GM13976 (cell line): ENCODE data around the gene NAT8L.

Source experiments
- DNase-seq: peaks from one replicate; pipeline ENCODE4 v3.0.0; 2012; ENCODE audit warnings: low spot score
- CTCF ChIP-seq: IDR thresholded peaks from 2 replicates; pipeline ENCODE4 v1.5.1; 2012; ENCODE audit warnings: borderline replicate concordance, mild to moderate bottlenecking; ENCODE audit not compliant: insufficient read depth; ENCODE audit errors: extremely low read depth, missing control alignments, control extremely low read depth
- in situ Hi-C: fragments of 300-500 bp; cut with MboI; formaldehyde crosslinking; loops from one replicate; pipeline ENCODE4 v1.12.0; 2022; ENCODE audit warnings: low sequenced_read_pairs, mixed read lengths, inconsistent platforms; ENCODE audit not compliant: unreplicated experiment

The NAT8L gene

GRCh38 chr4:2064276-2064991, 5.3 kb downstream of the NAT8L start:
- in situ Hi-C loops: no loop called here
- no peak for TF ChIP-seq CTCF
- DNase-seq: no peak

DNA sequence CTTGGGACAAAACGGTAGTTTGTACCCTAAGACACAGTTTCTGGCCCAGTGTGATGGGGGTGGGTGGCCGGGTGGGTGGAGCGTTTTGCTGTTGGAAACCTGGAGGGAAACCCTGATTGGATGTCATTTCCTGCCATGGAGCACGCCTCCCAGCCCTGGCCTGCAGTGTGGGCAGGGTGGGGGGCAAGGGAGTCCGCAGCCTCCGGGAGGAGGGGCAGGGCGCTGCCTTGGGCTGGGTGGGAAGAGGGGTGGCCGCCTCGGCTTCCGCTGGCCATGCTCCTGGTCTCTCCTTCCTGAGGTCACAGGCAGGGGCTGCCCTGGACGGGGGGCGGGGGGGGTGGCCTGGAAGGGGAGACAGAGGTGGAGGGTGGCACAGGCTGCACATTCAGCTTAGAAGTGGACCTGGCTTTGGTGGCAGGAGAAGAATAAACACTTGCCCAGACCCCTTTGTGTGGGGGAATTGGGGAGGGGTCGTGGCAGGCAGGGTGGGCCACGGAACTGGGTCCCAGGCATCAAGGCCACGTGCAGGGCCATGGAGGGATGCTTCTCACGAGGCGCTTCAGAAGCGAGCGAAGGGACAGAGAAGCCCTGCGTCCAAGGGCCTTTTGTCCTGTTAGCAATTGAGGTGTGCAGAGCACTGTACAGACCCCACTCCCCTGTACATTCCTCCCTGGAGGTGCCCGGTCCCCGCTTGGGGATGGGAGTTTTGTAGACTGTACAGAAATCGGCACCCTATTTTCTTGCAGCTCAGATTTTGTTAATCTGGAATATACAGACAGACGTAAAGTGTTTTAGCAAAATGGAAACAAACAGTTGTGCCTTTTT, 6.2 kb downstream of the NAT8L start:
- TF ChIP-seq CTCF: no peak
- in situ Hi-C loops: no loop called here
- DNase-seq: no peak

- DNase-seq: no peak
- no peak for TF ChIP-seq CTCF
- in situ Hi-C loops: no loop called here
Measured at GRCh38 chr4:2066011-2066551, 7.0 kb downstream of the NAT8L start.

DNA sequence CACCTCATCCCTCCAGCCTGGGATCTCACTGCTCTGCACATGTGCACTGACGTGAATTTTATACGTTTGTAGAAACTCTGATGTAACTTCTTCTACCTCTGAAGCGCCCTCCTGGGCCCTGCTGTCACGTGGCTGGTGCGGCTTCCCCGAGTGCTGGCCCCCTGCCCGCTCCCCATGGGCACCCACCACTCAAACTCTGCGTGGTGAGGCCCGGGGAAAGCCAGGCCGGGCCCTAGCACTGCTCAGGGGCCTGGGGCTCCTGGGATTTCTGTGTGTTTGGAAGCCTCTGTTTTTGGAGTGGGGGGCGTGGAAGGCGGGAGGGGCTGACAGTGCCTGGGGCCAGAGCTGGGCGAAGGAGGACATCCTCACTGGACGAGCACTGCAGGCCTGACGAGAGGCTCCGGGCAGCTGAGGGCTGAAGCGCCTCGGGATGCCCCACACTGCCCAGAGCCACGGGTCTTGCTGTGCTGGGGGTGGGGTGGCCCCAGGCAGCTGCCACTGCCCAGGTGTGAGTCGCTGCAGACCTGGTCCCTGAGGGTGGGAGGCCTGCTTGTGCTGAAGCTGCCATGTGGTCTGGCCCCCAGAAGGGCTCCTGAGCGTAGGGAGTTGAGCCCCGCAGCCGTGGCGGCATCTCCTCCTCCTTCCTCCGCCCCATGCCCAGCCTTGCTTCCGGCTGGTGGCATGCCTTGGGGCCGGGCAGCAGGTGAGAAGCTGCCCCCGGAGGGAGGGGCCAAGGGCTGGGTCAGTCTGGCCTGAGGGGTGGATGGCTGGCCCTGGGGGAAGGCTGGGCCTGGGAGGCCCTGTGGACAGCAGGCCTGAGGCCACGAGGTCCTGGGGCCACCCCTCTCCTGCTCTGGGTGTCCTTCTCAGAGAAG, 7.7 kb downstream of the NAT8L start:
- no peak for DNase-seq
- no peak for TF ChIP-seq CTCF
- in situ Hi-C loops: no loop called here

GRCh38 chr4:2067446-2068197, 8.5 kb downstream of the NAT8L start:
- no peak for TF ChIP-seq CTCF
- DNase-seq: no peak
- in situ Hi-C loops: no loop called here
